ENCODE measurements around the gene TMEM26.
"Not testable (repeated sequence)": the region's sequence is repeated elsewhere in the genome, so short reads cannot be mapped to it uniquely, and the experiment has no call there.

The TMEM26 gene

DNA sequence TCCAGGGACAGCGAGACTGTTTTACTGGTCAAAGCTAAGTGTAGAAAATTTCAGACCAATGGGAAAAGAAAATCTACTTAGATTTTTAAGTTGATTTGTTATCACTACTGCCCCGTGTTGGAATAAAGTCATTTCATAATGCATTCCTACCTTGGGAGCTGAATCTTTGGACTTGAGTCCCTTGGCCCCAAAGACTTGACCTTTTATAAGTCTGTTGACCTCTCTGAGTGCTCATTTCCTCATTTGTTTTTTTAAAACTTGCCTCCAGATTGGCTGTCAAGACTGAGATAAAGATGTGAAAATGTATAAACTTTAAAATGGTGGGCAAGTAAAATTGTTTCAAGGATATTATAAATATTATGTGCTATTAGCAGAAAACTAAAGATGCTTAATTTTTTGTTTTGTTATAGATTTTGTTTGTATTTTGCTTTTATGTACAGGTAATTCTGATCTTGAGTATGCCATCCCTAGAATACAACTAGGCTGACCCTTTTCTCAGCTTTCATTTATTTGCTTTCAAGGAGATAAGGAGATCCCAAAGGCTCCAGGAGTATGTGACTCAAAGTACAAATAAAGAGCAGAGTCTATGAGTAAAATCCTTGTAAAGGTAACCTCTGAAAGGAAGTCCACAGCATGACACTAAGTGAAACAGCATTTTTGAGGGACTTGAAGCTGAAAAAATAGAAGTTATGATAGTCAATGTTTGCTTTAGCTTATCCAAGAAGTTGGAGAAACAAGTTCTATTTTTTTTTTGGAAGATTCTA, 54.6 kb downstream of the TMEM26 start:
- no peak for DNase-seq (ENCODE audit: low read depth)

DNA sequence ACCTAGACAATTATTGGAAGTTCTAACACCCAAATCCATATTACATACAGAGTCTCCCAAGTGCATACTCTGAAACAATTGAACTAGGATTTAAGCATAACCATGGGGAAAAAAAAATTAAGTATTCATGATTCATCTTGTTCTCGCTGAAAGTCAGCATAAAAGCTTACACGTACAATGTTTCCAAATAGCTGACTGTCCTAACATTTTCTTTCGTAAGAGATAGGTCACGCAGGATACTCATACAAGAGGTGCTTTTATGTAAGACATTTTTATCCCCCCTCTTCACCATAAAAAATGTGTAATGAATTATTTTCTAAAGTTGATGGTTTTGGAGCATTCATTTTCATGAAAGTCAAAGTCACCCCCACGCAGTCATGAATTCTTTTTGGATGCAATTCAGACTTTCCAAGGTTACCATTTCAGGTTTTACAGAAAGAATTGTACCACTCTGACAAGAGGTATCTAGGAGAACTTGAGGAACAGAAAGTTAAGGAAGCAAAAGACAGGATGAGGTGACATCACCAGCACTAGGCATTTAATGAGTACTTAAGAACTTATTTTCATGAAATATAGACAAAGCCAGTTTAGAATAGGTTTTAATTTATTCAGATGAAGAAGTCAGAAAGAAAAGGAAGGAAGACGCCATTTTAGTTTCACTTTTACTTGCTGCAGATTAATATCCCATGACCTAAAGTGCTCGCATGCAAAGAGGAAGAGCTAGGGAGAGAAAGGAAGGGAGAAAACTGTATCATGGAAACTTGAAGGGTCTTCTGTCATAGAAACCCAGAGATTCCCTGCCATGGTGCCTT, 55.8 kb downstream of the TMEM26 start:
- no peak for DNase-seq (ENCODE audit: low read depth)

GRCh38 chr10:61391281-61391680, 61.9 kb downstream of the TMEM26 start:
- DNase-seq (ENCODE audit: low read depth), result no peak

DNA sequence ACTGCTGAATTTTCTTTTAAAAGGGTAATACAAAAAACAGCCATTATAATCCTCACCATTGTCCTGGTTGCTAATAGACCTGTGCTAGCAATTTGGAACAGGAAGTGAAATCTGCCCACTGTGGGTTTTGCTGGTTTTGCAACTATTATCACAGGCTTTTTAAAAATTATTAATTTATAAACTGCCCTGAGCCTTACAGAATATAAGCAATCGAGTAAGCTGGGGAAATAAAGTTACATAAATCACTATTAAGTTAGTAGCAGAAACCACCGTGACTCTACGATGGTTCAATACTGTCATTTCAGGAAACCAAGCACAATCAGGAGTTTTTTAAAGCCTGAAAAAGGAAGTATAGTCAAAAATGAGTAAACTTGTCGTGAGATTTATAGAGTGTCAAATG, 62.3 kb downstream of the TMEM26 start:
- DNase-seq (ENCODE audit: low read depth), result no peak

- no peak for DNase-seq (ENCODE audit: low read depth)
These were observed 63.3 kb downstream of the TMEM26 start for GRCh38 chr10:61389887-61390286.

DNA sequence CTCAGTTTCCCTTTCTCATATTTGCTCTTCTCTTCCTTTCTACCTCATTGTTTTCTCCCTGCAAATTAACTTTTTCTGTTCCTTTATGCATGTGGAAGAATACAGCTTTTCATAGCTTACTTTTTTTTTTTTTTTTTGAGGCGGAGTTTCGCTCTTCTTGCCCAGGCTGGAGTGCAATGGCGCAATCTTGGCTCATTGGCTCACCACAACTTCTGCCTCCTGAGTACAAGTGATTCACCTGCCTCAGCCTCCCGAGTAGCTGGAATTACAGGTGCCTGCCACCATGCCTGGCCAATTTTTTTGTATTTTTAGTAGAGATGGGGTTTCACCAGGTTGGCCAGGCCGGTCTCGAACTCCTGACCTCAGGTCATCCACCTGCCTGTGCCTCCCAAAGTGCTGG, 64.2 kb downstream of the TMEM26 start:
- DNase-seq (ENCODE audit: low read depth), result not testable (repeated sequence)

GRCh38 chr10:61385231-61386001, 67.8 kb downstream of the TMEM26 start:
- no peak for DNase-seq (ENCODE audit: low read depth)

DNA sequence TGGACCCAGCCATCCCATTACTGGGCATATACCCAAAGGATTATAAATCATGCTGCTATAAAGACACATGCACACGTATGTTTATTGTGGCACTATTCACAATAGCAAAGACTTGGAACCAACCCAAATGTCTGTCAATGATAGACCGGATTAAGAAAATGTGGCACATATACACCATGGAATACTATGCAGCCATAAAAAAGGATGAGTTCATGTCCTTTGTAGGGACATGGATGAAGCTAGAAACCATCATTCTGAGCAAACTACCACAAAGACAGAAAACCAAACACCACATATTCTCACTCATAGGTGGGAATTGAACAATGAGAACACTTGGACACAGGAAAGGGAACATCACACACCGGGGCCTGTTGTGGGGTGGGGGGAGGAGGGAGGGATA, 72.0 kb downstream of the TMEM26 start:
- not testable (repeated sequence) for DNase-seq (ENCODE audit: low read depth)

DNA sequence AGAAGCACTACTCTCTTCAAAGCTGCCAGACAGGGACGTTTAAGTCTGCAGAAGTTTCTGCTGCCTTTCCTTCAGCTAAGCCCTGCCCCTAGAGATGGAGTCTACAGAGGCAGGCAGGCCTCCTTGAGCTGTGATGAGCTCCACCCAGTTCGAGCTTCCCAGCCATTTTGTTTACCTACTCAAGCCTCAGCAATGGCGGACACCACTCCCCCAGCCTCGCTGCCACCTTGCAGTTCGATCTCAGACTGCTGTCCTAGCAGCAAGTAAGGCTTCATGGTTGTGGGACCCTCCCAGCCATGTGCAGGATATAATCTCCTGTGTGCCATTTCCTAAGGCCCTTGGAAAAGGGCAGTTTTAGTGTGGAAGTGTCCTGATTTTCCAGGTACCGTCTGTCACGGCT, 74.3 kb downstream of the TMEM26 start:
- no peak for DNase-seq (ENCODE audit: low read depth)

DNA sequence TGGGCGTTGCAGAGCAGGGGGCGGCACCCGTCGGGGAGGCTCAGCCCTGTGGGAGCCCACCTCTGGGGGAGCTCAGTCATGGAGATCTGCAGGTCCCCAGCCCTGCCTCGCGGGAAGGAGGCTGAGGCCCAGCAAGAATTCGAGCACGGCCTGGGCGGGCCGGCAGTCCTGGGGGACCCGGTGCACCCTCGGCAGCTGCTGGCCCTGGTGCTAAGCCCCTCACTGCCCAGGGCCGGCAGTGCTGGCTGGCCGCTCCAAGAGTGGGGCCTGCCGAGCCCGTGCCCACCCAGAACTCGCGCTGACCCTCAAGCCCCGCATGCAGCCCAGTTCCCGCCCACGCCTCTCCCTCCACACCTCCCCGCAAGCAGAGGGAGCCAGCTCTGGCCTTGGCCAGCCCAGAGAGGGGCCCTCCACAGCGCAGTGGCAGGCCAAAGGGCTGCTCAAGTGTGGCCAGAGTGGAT, 76.2 kb downstream of the TMEM26 start:
- DNase-seq (ENCODE audit: low read depth), result no peak

GRCh38 chr10:61376377-61376776, 76.8 kb downstream of the TMEM26 start:
- DNase-seq (ENCODE audit: low read depth), result no peak

DNA sequence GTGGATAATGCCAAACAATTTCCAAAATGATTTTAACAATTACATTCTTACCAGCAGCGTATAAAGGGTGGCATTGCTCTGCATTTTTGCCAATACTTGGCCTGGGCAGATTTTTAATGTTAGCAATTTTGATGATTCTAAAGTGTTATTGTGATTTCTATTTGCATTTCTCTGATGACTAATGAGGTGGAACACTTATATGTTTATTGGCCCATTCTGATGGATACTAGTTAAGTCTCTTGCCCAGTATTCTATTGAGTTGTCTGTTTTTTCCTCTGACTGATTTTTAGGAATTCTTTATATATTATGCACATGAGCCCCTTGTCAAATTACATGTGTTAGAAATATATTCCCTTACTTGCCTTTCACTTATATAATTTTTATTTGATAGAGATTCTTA, 86.8 kb downstream of the TMEM26 start:
- no peak for DNase-seq (ENCODE audit: low read depth)

DNA sequence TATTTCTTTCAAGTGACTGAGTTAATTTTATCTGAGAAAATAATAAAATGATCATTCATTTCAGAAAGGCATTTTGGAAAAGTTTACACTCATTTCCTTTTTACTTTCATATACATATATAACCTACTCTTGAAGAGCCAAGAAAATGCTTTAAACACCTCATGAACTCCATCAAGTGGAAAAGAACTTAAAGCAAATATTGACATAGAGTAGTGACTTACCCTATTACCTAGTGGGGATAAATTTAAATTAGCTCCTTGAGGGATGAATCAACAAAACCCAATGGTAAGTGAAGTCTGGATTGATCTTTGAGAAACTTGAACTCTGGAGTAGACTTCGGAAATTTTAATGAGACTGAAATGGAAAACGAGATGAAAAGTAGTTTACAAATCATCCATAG, 88.6 kb downstream of the TMEM26 start:
- no peak for DNase-seq (ENCODE audit: low read depth)

GRCh38 chr10:61363006-61363405, 90.2 kb downstream of the TMEM26 start:
- no peak for DNase-seq (ENCODE audit: low read depth)

GRCh38 chr10:61359452-61359851, 93.7 kb downstream of the TMEM26 start:
- no peak for DNase-seq (ENCODE audit: low read depth)

DNA sequence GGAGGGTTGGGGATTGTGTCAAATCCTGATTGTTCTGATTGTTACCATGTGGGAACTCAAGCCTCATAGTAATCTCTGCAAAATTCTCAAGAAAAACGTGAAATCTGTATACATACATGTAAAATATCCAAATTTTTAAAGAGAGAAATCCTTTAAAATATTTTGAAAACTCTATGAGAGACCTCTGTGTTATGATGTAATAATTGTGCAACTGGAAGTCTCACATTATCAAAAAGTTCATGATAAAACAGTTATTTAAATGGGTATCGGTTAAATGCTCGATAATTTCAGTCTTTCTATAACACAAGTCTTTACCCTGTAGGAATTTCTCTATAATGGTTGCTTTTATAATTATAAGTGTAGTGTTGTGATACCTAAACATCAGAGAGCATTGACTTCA, 95.5 kb downstream of the TMEM26 start:
- no peak for DNase-seq (ENCODE audit: low read depth)
